ENCODE measurements around the gene ZNF423.

ZNF423 gene

GRCh38 chr16:49703483-49703882 is 152.4 kb downstream of the ZNF423 start:
- TF ChIP-seq CTCF (IDR thresholded peaks at IDR 0.05), result no peak
- Histone ChIP-seq H3K4me3 (no peak overlapping the region), H3K4me1 (peaks cover 8 to 47% (median 35%) of the 10 kb centered on the region in 4 donors), H3K9me3 (no peaks in the 10 kb centered on the region), H3K27ac (no peak overlapping the region), H3K27me3 (no peaks in the 10 kb centered on the region), H3K36me3 (no peaks in the 10 kb centered on the region)
- no peak for DNase-seq
- intact Hi-C loops (cut with DNase I; ENCODE audit: low total_unique reads), result loop anchor here (10.0 kb wide), 1 partner anchor 161 kb away; no protein-coding TSS in a partner anchor

GRCh38 chr16:49701789-49702494 is 154.0 kb downstream of the ZNF423 start:
- DNase-seq, result peak; percentile 73 to 84
- intact Hi-C loops (cut with DNase I; ENCODE audit: low total_unique reads), result loop anchor here (10.0 kb wide), 1 partner anchor 163 kb away; no protein-coding TSS in a partner anchor
- peak overlapping the region in 1 of 2 donors; percentile 75 for H3K27ac ChIP-seq

GRCh38 chr16:49701065-49701685 is 154.7 kb downstream of the ZNF423 start:
- H3K9me3 ChIP-seq, result no peaks in the 10 kb centered on the region
- TF ChIP-seq CTCF (IDR thresholded peaks at IDR 0.05), result no peak
- no peaks in the 10 kb centered on the region for H3K27me3 ChIP-seq
- H3K4me1 ChIP-seq, result peaks cover 8 to 54% (median 39%) of the 10 kb centered on the region in 4 donors
- intact Hi-C loops (cut with DNase I; ENCODE audit: low total_unique reads), result loop anchor here (10.0 kb wide), 1 partner anchor 164 kb away; no protein-coding TSS in a partner anchor
- no peaks in the 10 kb centered on the region for H3K36me3 ChIP-seq
- no peak overlapping the region for H3K4me3 ChIP-seq
- DNase-seq, result no peak
- peak overlapping the region; percentile 53 to 75 for H3K27ac ChIP-seq

More at GRCh38 chr16:49701789-49702494, 154.0 kb downstream of the ZNF423 start:
- Histone ChIP-seq H3K4me3 (no peak overlapping the region), H3K36me3 (no peaks in the 10 kb centered on the region), H3K4me1 (peaks cover 8 to 54% (median 39%) of the 10 kb centered on the region in 4 donors), H3K9me3 (no peaks in the 10 kb centered on the region), H3K27me3 (no peaks in the 10 kb centered on the region)
- TF ChIP-seq CTCF (IDR thresholded peaks at IDR 0.05), result no peak

GRCh38 chr16:49700251-49701064 is 155.5 kb downstream of the ZNF423 start:
- Histone ChIP-seq H3K36me3 (no peaks in the 10 kb centered on the region), H3K4me3 (no peak overlapping the region), H3K27me3 (no peaks in the 10 kb centered on the region), H3K4me1 (peaks cover 8 to 54% (median 39%) of the 10 kb centered on the region in 4 donors), H3K27ac (peak overlapping the region; percentile 53 to 75), H3K9me3 (no peaks in the 10 kb centered on the region)
- intact Hi-C loops (cut with DNase I; ENCODE audit: low total_unique reads), result loop anchor here (10.0 kb wide), 1 partner anchor 164 kb away; no protein-coding TSS in a partner anchor
- TF ChIP-seq CTCF (IDR thresholded peaks at IDR 0.05), result no peak
- peak; percentile 54 to 77 for DNase-seq

GRCh38 chr16:49699841-49700175 is 156.1 kb downstream of the ZNF423 start:
- intact Hi-C loops (cut with DNase I; ENCODE audit: low total_unique reads), result loop anchor here (10.0 kb wide), 2 partner anchors 75 to 165 kb away; no protein-coding TSS in a partner anchor
- Histone ChIP-seq H3K4me1 (peaks cover 8 to 54% (median 39%) of the 10 kb centered on the region in 4 donors), H3K27ac (peak overlapping the region; percentile 53 to 75), H3K9me3 (no peaks in the 10 kb centered on the region), H3K36me3 (no peaks in the 10 kb centered on the region), H3K27me3 (no peaks in the 10 kb centered on the region), H3K4me3 (no peak overlapping the region)
- DNase-seq, result no peak
- TF ChIP-seq CTCF (IDR thresholded peaks at IDR 0.05), result no peak

Data from tibial artery (tissue), 4 donors.